ENCODE data around the gene NCOA1.

Gene NCOA1

GRCh38 chr2:24490690-24491541 lies at the start of gene NCOA1:
TSS of gene NCOA1 (plus strand) at chr2:24491254. CDS start at chr2:24658678, 167,424 bp downstream.
- ChIA-PET CTCF (no interaction called here), POLR2A (interaction anchor here (0.9 to 1.9 kb wide), 3 partner anchors 21 to 48 kb away, joined by 4 to 9 read pairs (median 4); no protein-coding TSS in a partner anchor)
- DNase-seq (ENCODE audit: extremely low spot score): peak; percentile 90
- TF ChIP-seq ZNF384 (IDR thresholded peaks at IDR 0.05) (no peak), TARDBP (IDR thresholded peaks at IDR 0.05) (no peak), LEF1 (IDR thresholded peaks at IDR 0.05; ENCODE audit: borderline replicate concordance) (no peak), SUZ12 (IDR thresholded peaks at IDR 0.05) (no peak), SP1 (IDR thresholded peaks at IDR 0.05) (no peak), HDGF (IDR thresholded peaks at IDR 0.05; ENCODE audit: borderline replicate concordance) (no peak), PKNOX1 (IDR thresholded peaks at IDR 0.05) (no peak), ELF4 (IDR thresholded peaks at IDR 0.05) (no peak), ARNT (IDR thresholded peaks at IDR 0.05) (no peak), FOXK2 (IDR thresholded peaks at IDR 0.05) (no peak), L3MBTL2 (conservative IDR thresholded peaks at IDR 0.05) (no peak), CTBP1 (IDR thresholded peaks at IDR 0.05; ENCODE audit: borderline replicate concordance) (no peak)

DNA sequence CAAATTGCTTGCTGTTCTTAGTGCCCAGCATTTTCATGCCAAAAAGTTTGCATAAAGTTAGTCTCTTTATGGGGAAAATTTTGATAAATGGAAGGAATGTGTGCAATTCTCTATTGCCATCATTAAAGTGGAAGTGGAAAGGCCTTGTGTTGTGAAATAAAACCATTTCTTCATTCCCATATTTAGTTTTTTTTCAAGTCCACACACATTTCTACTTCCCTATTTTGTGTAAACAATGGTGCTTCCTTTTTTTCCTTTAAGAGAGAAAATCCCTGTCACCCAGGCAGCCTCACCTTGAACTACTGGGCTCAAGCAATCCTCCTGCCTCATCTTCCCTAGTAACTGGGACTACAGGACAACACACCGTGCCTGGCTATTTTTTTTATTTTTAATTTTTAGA lies 42.3 kb upstream of the NCOA1 start:
- TF ChIP-seq L3MBTL2 (conservative IDR thresholded peaks at IDR 0.05) (no peak), ZNF384 (IDR thresholded peaks at IDR 0.05) (no peak), ARNT (IDR thresholded peaks at IDR 0.05) (no peak), PKNOX1 (IDR thresholded peaks at IDR 0.05) (no peak), BHLHE40 (IDR thresholded peaks at IDR 0.05; ENCODE audit: borderline replicate concordance) (no peak), HDGF (IDR thresholded peaks at IDR 0.05; ENCODE audit: borderline replicate concordance) (no peak), CTBP1 (IDR thresholded peaks at IDR 0.05; ENCODE audit: borderline replicate concordance) (no peak), LEF1 (IDR thresholded peaks at IDR 0.05; ENCODE audit: borderline replicate concordance) (no peak), SUZ12 (IDR thresholded peaks at IDR 0.05) (no peak), FOXA1 (IDR thresholded peaks at IDR 0.05) (no peak)
- no peak for DNase-seq (ENCODE audit: extremely low spot score)
- CTCF ChIA-PET: no interaction called here
- POLR2A ChIA-PET: no interaction called here

GRCh38 chr2:24449344-24449743 lies 41.7 kb upstream of the NCOA1 start:
- no peak for TF ChIP-seq LEF1 (IDR thresholded peaks at IDR 0.05; ENCODE audit: borderline replicate concordance)
- no peak for TF ChIP-seq BHLHE40 (IDR thresholded peaks at IDR 0.05; ENCODE audit: borderline replicate concordance)
- no peak for TF ChIP-seq ARNT (IDR thresholded peaks at IDR 0.05)
- no peak for TF ChIP-seq ELF4 (IDR thresholded peaks at IDR 0.05)
- TF ChIP-seq FOXK2 (IDR thresholded peaks at IDR 0.05): no peak
- no peak for TF ChIP-seq HDGF (IDR thresholded peaks at IDR 0.05; ENCODE audit: borderline replicate concordance)
- TF ChIP-seq ZNF384 (IDR thresholded peaks at IDR 0.05): no peak
- no peak for TF ChIP-seq PKNOX1 (IDR thresholded peaks at IDR 0.05)
- no peak for TF ChIP-seq L3MBTL2 (conservative IDR thresholded peaks at IDR 0.05)
- TF ChIP-seq FOXM1 (IDR thresholded peaks at IDR 0.05; ENCODE audit: borderline replicate concordance): no peak
- TF ChIP-seq NFRKB (IDR thresholded peaks at IDR 0.05): no peak
- no peak for TF ChIP-seq CTBP1 (IDR thresholded peaks at IDR 0.05; ENCODE audit: borderline replicate concordance)
- no peak for TF ChIP-seq SUZ12 (IDR thresholded peaks at IDR 0.05)
- TF ChIP-seq FOXA1 (IDR thresholded peaks at IDR 0.05): no peak
- no peak for TF ChIP-seq TARDBP (IDR thresholded peaks at IDR 0.05)
- ChIA-PET POLR2A (no interaction called here), CTCF (no interaction called here)
- no peak for DNase-seq (ENCODE audit: extremely low spot score)

DNA sequence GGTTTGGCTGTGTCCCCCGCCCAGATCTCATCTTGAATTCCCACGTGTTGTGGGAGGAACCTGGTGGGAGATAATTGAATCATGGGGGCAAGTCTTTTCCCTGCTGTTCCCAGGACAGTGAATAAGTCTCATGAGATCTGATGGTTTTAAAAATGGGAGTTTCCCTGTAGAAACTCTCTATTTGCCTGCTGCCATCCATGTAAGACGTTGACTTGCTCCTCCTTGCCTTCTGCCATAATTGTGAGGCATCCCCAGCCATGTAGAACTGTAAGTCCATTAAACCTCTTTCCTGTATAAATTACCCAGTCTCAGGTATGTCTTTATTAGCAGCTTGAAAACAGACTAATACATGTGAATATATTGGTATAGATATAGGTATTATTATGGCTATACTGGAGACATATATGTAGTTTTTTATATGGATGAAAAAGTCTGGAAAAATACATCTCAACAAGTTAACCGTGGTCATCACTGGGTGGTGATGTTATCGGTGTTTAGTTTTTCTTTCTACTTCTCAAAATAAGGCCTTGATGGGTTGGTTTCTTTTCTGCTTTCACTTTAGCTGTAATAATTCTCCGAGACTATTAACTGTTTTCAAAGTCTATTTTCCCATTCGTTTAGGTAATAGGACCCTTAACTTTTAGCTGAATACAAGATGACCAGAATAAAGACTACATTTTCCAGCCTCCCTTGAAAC lies 39.1 kb upstream of the NCOA1 start:
- ChIA-PET CTCF (no interaction called here), POLR2A (no interaction called here)
- TF ChIP-seq FOXM1 (IDR thresholded peaks at IDR 0.05; ENCODE audit: borderline replicate concordance) (no peak), L3MBTL2 (conservative IDR thresholded peaks at IDR 0.05) (no peak), LEF1 (IDR thresholded peaks at IDR 0.05; ENCODE audit: borderline replicate concordance) (no peak), FOXK2 (IDR thresholded peaks at IDR 0.05) (no peak), NFRKB (IDR thresholded peaks at IDR 0.05) (no peak), ARNT (IDR thresholded peaks at IDR 0.05) (no peak), FOXA1 (IDR thresholded peaks at IDR 0.05) (no peak), CTBP1 (IDR thresholded peaks at IDR 0.05; ENCODE audit: borderline replicate concordance) (no peak), PKNOX1 (IDR thresholded peaks at IDR 0.05) (no peak), ELF4 (IDR thresholded peaks at IDR 0.05) (no peak), SUZ12 (IDR thresholded peaks at IDR 0.05) (no peak), HDGF (IDR thresholded peaks at IDR 0.05; ENCODE audit: borderline replicate concordance) (no peak), BHLHE40 (IDR thresholded peaks at IDR 0.05; ENCODE audit: borderline replicate concordance) (no peak), ZNF384 (IDR thresholded peaks at IDR 0.05) (no peak), TARDBP (IDR thresholded peaks at IDR 0.05) (no peak), SP1 (IDR thresholded peaks at IDR 0.05) (no peak)
- DNase-seq (ENCODE audit: extremely low spot score): no peak

DNA sequence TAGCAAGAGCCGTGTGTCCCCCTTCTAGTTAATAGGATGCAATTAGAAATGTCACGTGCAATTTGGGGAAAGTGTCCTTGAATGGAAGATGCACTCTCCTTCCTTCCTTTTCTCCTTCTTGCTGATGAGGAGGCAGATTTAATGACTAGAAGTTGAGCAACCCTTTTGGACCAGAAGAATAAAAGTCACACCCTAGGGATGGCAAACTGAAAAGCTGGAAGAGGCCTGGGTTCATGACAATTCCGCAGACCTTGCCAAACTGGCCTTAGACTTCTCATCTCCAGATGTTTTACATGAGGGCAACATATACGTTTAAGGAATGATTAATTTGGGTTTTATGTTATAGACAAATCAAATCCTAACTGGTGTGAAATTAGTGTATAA lies 38.6 kb upstream of the NCOA1 start:
- no peak for TF ChIP-seq FOXA1 (IDR thresholded peaks at IDR 0.05)
- TF ChIP-seq NFRKB (IDR thresholded peaks at IDR 0.05): no peak
- TF ChIP-seq HDGF (IDR thresholded peaks at IDR 0.05; ENCODE audit: borderline replicate concordance): no peak
- TF ChIP-seq PKNOX1 (IDR thresholded peaks at IDR 0.05): no peak
- no peak for TF ChIP-seq ELF4 (IDR thresholded peaks at IDR 0.05)
- TF ChIP-seq TARDBP (IDR thresholded peaks at IDR 0.05): no peak
- TF ChIP-seq L3MBTL2 (conservative IDR thresholded peaks at IDR 0.05): no peak
- ChIA-PET CTCF (no interaction called here), POLR2A (no interaction called here)
- DNase-seq (ENCODE audit: extremely low spot score): no peak

Data from HEK293T (cell line).